A549 (cell line): Measurements from ENCODE around the gene EGFLAM.

ENCODE experiments used
- HDAC2 ChIP-seq: fragments of 200-600 bp; sonication (generic); IDR thresholded peaks from 2 replicates; pipeline ENCODE4 v1.6.1; 2016
- POLR2A ChIP-seq: IDR thresholded peaks from 2 replicates; pipeline ENCODE4 v1.6.1; 2012; ENCODE audit warnings: mild to moderate bottlenecking, low read length

DNA sequence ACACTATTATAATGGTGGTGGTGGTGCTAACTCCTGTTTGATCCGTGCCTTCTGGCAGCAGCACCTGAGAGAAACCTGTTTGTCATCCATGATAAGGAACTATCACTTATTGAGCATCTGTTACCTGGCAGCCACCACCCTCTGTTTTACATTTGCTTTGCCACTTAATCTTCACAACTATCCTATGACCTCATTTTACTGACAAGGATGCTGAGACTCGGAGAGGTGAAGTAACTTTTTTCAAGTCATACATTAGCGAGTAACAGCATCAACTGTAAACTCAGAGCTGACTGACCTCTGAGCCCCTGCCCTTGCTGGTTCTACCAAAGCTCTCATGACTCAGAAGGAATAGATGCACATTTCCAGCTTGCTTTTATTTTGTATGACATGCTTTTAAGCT, 81.1 kb downstream of the EGFLAM start:
- no peak for TF ChIP-seq HDAC2
- TF ChIP-seq POLR2A = no peak
